Neuron (in vitro differentiated cells): ENCODE measurements around the gene GPR84.

Experiments used
- H2AFZ ChIP-seq: one replicate; pipeline ENCODE4 v1.6.1; 2013; ENCODE audit warnings: low read depth, mild to moderate bottlenecking, inconsistent platforms, low read length, moderate library complexity
- H3K27me3 ChIP-seq: one replicate; pipeline ENCODE4 v1.6.1; 2013; ENCODE audit warnings: low read length; ENCODE audit not compliant: insufficient read depth
- H3K36me3 ChIP-seq: one replicate; pipeline ENCODE4 v1.6.1; 2013; ENCODE audit warnings: low read length; ENCODE audit not compliant: insufficient read depth
- H3K4me1 ChIP-seq: one replicate; pipeline ENCODE4 v1.6.1; 2013; ENCODE audit warnings: low read length; ENCODE audit not compliant: insufficient read depth
- H3K4me3 ChIP-seq: 2 replicates; pipeline ENCODE4 v1.5.1; 2013; ENCODE audit warnings: mild to moderate bottlenecking, low read length, moderate library complexity
- H3K9me3 ChIP-seq: one replicate; pipeline ENCODE4 v1.6.1; 2013; ENCODE audit warnings: low read length

The GPR84 gene

DNA sequence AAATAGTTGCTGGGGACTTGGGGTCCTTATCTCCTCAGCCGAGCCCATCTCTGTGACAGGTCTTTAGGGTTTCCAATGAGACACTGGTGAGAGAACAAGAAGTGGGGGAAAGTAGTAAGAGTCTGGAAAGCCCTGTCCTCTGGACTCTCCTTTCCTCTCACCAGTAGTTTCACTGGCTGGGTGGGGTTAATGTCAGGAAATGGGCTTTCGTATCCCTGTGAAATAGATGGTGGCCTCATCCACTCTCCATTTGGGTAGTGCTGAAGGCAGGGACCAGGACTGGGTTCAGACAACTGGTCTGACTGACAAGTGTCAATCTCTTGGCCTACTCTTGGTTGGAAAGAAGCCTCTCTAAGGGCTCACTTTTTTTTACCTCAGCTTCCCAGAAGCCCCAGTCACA lies 12.7 kb upstream of the GPR84 start:
- H3K4me1 ChIP-seq, result peaks cover 19% of the 10 kb centered on the region
- no peak overlapping the region for H2AFZ ChIP-seq
- no peaks in the 10 kb centered on the region for H3K27me3 ChIP-seq
- H3K9me3 ChIP-seq, result no peaks in the 10 kb centered on the region
- no peak overlapping the region for H3K4me3 ChIP-seq
- H3K36me3 ChIP-seq, result no peaks in the 10 kb centered on the region

DNA sequence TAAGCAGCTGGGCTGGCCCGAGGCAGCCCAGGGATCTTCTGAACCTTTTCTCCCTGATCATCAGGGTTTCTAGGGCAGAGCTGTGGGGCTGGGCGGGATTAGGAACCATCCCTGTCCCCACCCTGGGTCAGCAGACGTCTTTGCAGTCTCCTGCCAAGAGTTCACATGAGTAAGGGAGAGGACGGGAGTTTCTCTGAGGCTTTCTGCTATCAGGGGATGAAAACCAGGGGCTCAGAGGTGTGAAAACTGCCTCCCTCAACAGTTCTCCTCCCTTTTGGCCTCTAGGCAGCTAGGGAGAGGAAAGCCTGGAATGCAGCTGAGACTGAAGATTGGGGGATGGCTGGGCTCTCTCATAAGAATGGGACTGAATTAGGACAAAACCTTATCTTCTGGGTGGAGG lies 12.3 kb upstream of the GPR84 start:
- no peaks in the 10 kb centered on the region for H3K27me3 ChIP-seq
- no peak overlapping the region for H3K4me3 ChIP-seq
- H3K4me1 ChIP-seq, result peaks cover 19% of the 10 kb centered on the region
- no peaks in the 10 kb centered on the region for H3K9me3 ChIP-seq
- no peak overlapping the region for H2AFZ ChIP-seq
- no peaks in the 10 kb centered on the region for H3K36me3 ChIP-seq

DNA sequence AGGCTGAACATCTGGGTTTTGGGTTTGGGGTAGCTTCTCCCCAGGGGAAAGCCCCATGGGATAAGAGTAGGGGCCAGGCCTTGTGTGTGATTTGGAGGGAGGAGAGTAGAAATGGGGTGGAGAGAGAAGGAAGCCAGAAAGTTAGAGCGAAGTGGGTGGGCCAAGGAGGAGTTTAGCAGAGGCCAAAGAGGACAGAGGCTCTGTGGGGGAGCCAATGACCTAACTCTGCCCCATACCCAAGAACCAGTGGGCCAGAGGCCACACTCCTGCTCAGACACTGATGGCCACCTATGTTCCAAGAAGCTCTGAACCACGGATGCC lies 10.9 kb upstream of the GPR84 start:
- Histone ChIP-seq H3K4me3 (no peak overlapping the region), H3K27me3 (no peaks in the 10 kb centered on the region), H3K4me1 (peaks cover 19% of the 10 kb centered on the region), H2AFZ (no peak overlapping the region), H3K9me3 (no peaks in the 10 kb centered on the region), H3K36me3 (no peaks in the 10 kb centered on the region)

DNA sequence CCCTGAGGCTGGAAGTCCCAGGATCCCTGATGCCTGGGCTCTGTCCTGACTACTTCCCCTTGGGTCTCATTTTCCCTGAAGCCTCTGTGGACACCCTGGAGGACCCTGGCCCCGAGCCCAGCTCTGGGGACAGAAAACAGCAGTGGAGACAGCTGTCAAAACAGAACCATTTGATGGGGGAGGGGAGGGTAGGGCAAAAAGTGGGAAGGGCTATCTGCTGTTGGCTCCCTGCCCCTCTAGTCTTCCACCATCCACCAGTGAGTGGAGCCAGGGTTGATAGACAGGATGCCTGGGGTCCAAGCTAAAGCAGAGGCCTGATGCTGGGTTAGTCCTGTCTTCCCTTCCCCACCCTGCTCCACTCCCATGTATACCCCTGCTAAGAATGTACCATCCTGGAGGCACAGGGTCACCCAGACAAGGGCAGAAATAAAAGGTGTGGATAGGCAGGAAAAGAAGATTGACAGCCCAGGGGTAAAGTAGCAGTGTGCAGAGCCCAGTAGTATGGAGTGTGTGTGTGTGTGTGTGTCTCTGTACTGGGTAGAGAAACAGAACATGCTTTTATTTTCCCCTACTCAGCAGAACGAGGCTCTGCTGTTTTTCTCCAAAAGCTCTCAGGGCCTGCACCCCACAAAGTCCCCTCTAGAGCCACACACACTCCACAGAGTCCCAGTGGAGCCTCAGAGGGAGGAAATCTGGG lies 10.4 kb upstream of the GPR84 start:
- Histone ChIP-seq H3K9me3 (no peaks in the 10 kb centered on the region), H3K36me3 (no peaks in the 10 kb centered on the region), H2AFZ (no peak overlapping the region), H3K4me1 (peaks cover 16% of the 10 kb centered on the region), H3K4me3 (no peak overlapping the region), H3K27me3 (no peaks in the 10 kb centered on the region)

DNA sequence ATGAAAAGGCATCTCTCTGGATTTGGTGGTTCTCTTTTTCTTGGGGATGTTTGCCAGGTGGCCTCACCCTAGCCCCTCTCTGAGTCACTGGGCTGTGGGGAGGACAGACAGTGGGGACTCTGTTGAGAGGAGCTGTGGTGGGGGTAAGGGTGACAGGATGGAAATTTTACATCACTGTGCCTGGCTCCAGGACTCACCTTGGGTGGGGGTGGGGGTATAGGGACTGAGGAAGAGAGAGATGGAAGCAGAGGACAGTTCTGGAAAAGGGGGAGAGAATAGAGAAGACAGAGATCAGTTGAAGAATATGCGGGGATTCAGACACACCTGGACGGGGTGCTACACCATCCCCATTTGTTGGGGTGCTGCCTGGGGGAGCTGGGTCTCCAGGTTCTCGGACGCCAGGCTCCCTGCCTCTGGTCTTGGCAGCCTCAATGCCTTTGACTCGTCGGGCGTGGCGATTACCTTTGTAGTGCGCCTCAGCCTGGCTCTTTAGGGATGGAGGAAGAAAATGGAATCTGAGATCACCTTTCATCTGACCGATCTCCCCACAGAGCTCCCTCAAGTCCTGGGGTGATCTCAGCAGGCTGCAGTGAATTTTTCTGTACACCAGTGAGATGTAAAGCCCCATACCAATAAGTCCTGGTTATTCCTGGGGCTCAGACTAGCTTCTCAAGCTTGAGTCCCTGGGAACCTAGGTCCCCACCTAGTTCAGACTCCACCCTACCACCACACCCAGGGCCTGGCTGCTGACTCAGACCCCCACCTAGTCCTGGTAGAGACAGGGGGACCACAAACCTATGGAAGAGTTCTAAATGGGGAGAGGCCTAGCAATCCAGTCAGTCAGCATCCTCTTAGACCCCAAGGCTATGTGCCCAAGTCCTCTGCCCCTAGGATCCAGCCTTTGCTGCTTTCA lies 9.6 kb upstream of the GPR84 start:
- Histone ChIP-seq H3K4me3 (no peak overlapping the region), H3K36me3 (no peaks in the 10 kb centered on the region), H3K27me3 (no peaks in the 10 kb centered on the region), H3K4me1 (peaks cover 16% of the 10 kb centered on the region), H3K9me3 (no peaks in the 10 kb centered on the region), H2AFZ (no peak overlapping the region)

DNA sequence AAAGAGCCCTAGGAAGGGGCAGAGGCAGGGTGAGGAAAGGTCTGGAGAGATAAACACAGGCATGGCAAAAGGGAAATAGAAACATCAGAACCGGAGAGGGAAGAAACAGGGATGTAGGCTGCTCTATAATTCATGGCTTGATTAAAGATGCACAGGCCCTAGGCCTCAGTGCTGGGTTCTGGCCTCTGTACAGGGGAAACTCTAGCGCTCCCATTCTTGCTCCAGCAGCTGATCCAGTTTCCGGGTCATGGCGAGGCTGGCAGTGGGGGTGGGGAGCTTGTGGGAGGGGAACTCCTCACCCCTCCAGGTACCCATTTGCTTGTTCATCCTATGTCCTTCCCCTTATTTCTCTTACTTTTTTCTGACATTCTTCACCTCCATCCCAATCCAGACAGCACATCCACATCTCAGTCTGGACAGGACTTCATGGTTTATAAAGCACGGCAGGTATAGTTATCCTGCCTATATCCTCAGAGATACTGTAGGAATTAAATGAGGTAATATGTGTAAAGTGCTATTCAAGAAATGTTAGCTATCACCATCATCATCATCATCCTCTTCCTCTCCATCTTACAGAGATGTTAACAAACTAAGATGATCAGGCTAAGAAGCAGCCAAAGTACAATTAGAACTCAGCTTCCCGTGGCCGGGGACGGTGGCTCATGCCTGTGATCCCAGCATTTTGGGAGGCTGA lies 8.0 kb upstream of the GPR84 start:
- Histone ChIP-seq H3K4me3 (no peak overlapping the region), H3K9me3 (no peaks in the 10 kb centered on the region), H3K36me3 (no peaks in the 10 kb centered on the region), H2AFZ (no peak overlapping the region), H3K27me3 (no peaks in the 10 kb centered on the region), H3K4me1 (peaks cover 9% of the 10 kb centered on the region)

DNA sequence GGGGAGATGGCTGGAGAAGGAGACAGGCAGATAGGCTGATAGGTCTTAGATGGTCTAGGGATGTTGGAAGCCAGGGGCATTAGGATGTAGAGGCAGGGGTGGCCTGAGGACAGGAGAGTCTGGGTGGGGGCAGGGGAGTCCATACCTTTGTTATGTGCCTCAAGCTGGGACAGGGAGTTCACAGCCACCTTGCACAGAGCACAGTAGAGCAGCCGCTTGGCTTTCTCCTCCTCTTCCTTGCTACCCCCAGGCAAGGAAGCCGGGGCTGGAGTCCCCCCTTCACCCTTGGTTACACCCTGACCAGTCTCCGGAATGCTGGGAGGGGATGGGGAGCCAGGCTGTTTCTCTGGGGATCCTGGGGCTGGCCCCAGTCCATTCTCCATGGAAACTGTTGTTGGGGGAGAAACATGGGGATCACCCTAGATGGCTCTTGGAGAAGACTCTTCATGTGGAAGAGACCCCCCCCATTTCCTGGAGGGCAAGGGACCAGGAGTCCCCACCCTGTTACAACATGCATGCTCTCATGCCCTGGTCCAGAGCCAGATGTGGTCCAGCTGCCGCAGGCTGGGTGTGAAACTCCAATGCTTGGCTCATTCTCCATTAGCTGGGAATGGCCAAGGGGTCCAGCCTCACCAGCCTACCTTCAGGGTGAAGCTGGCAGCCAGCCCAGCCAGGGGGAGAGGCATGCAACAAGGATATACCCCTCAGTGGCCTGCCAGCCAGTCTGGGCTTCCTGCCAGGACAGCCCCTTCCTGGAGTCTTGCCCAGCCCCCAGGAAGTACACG lies 7.2 kb upstream of the GPR84 start:
- no peak overlapping the region for H2AFZ ChIP-seq
- no peak overlapping the region for H3K4me3 ChIP-seq
- peaks cover 9% of the 10 kb centered on the region for H3K4me1 ChIP-seq
- no peaks in the 10 kb centered on the region for H3K27me3 ChIP-seq
- H3K36me3 ChIP-seq, result no peaks in the 10 kb centered on the region
- no peaks in the 10 kb centered on the region for H3K9me3 ChIP-seq

DNA sequence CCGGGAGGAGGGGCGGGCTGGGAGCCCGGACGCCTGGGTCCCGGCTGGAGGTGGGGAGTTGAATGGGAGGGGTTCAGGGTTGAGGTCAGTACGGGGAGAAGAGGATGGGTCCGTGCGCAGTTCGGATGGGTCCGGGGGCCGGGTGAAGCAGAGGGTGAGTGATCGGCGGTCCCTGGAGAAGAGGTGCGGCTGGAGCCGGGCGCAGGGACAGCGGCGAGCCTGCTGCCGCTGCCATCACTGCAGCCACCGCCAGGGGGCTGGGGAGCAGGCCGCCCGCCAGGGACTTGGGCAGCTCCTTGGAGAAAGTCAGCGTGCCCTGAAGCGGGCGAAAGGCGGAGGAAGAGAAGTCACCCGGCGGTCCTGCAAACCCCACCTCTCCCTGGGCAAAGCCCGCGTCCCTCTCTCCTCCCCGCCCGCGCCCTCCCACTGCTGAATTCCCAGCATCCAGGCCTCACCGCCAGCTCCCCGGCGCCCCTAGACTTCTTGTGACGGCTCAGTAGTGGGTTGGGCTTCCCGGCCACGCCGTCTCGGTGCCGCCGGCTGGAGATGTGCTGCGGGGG lies 6.0 kb upstream of the GPR84 start:
- Histone ChIP-seq H3K4me3 (no peak overlapping the region), H3K27me3 (no peaks in the 10 kb centered on the region), H2AFZ (no peak overlapping the region), H3K9me3 (no peaks in the 10 kb centered on the region), H3K4me1 (peaks cover 8% of the 10 kb centered on the region), H3K36me3 (no peaks in the 10 kb centered on the region)

DNA sequence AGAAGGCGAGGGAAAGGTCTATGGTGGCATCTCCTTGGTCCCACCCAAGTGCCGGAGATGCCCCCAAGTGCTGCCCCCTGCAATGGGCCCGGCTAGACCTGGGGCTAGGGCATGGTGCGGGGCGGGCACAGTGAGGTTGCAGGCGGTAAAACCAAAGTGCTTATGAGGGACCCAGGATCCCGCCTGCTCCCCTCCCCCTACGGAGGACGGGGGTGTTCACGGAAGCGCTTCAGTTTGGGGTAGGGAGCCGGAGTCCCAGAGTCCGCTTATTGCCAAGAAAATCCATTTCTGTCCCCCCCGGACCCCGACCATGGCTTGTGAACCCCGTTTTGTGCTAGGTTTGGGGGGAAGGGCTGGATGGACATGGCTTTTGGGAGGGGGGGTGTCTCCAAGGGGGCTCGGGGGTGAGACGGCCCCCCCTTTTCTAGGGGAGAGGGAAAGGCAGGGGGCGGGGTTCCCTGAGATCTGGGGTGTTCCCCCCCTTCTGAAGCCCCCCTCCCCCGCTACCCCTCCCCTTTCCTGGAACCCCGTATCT lies 5.4 kb upstream of the GPR84 start:
- H3K9me3 ChIP-seq, result no peaks in the 10 kb centered on the region
- H3K4me1 ChIP-seq, result peaks cover 5% of the 10 kb centered on the region
- H2AFZ ChIP-seq, result no peak overlapping the region
- H3K36me3 ChIP-seq, result no peaks in the 10 kb centered on the region
- no peaks in the 10 kb centered on the region for H3K27me3 ChIP-seq
- H3K4me3 ChIP-seq, result no peak overlapping the region

DNA sequence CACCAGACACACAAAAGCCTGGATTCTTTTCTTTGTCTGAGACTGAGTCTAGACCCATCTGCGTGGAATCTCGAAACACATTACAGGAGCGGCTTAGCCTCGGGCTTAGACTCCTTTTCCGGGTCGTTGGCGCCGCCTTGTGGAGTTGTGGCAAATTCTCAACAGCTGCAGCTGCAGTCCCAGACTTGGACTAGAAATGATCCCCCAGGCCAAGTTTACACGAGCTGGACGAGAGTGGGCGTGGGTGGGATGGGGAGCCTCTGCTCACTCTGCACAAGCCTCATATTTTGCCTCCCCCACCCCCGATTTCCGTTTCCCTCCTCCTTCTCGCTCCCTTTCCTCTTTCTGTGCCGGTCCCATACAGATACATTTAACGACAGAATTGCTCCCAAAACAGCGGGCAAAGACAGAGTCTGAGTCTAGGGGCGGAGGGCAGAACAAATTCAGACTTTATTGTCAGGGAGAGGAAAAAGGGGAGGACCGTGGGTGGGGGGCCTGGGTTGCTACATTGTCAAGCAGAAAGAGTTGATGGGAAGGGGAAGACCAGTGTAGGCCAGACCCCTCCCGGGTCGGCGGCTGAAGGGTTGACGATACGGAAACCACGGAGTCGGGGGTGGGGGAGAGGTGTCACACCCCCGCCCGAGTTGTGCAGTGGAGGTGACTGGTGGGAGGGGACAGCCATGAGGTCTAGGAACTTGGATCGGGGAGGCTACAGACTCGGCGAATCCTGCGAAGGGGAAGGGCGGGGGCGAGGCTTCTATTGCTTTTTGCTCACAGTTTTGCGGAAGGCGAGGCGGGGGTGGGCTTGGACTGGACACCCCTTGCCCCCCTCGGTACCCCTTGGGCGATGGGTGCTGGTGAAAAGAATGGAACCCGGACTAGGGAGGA lies 4.7 kb upstream of the GPR84 start:
- Histone ChIP-seq H3K4me1 (peaks cover 5% of the 10 kb centered on the region), H3K27me3 (no peaks in the 10 kb centered on the region), H3K9me3 (no peaks in the 10 kb centered on the region), H2AFZ (no peak overlapping the region), H3K4me3 (no peak overlapping the region), H3K36me3 (no peaks in the 10 kb centered on the region)

DNA sequence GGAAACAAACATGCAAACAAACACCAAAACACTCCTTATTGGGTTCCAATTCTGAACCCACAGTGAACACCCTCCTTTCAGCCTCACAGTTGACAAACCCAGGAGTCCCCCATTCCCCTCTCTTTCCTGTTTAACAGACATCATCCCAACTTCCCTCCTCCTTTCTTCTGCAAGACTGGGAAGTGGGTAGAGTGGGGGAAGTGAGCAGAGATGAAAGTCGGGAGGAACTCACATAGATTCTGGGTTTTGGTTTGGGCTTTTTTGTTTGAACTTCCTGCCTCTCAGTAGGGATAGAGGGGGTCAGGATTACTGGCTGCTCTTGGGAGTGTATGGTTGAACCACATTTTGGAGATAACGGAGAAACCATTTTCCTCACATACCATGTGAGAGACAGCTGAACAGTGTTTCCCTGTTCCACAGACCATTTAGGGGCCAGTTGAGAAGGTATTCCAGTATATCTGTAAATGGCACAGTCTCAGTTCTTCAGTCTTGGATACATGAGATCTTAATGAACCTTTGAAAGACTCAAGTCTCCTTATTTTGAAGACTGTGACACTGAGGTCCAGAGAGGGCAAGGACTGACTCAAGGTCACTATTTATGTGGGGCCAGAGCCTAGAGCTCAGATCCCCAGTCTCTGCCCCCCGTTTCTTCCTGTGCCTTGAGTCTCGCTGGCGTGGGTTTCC lies 3.9 kb upstream of the GPR84 start:
- H3K36me3 ChIP-seq, result no peaks in the 10 kb centered on the region
- H3K4me1 ChIP-seq, result peaks cover 5% of the 10 kb centered on the region
- H2AFZ ChIP-seq, result no peak overlapping the region
- no peaks in the 10 kb centered on the region for H3K27me3 ChIP-seq
- H3K4me3 ChIP-seq, result no peak overlapping the region
- no peaks in the 10 kb centered on the region for H3K9me3 ChIP-seq
